B cell (primary cell): ENCODE measurements around the gene SLC1A2.

ENCODE experiments used
- CTCF ChIP-seq: fragments of 200-600 bp; IDR thresholded peaks from one replicate; pipeline ENCODE4 v1.8.0; 2022; ENCODE audit warnings: antibody characterized with exemption, mild to moderate bottlenecking
- EZH2 ChIP-seq: IDR thresholded peaks from 2 replicates; pipeline ENCODE4 v1.6.1; 2012; ENCODE audit warnings: borderline replicate concordance, low read depth, mild to moderate bottlenecking, moderate library complexity, low read length; ENCODE audit not compliant: insufficient read depth, poor library complexity, severe bottlenecking

- peak; percentile 99 for TF ChIP-seq CTCF
- TF ChIP-seq EZH2: no peak
Observed at GRCh38 chr11:35391922-35392688, 27.3 kb downstream of the SLC1A2 start.
